Peyer's patch (tissue), 4 donors: Measurements from ENCODE around the gene KCNJ6.

ENCODE experiments used
- CTCF ChIP-seq, 6 experiments: fragments of 450-650 bp in 4 of 6; fragments of 200-600 bp in 2 of 6; sonication (generic) in 1 of 6; IDR thresholded peaks; one replicate each; pipeline ENCODE4 v1.5.1; 2017 to 2019; ENCODE audit warnings: antibody characterized with exemption in 6 of 6, mild to moderate bottlenecking in 3 of 6, moderate library complexity in 1 of 6
- POLR2A ChIP-seq, 2 donors: fragments of 450-650 bp; IDR thresholded peaks; one replicate each; pipeline ENCODE4 v1.5.1; 2017; ENCODE audit warnings: antibody characterized with exemption in 2 of 2, mild to moderate bottlenecking in 2 of 2, moderate library complexity in 2 of 2

- TF ChIP-seq CTCF (IDR thresholded peaks at IDR 0.05) (no peak), POLR2A (IDR thresholded peaks at IDR 0.05) (no peak)
These were observed 47.6 kb downstream of the KCNJ6 start for GRCh38 chr21:37868446-37869295.
